C4-2B (cell line): Measurements from ENCODE around the gene PCDHGB1.

ENCODE experiments used
- ZFX ChIP-seq: fragments of 450-650 bp; IDR thresholded peaks from 2 replicates; pipeline ENCODE4 v1.6.1; 2017
- TF ChIP-seq, protein P1 (sequence below): fragments of 450-650 bp; conservative IDR thresholded peaks from 2 replicates; pipeline ENCODE4 v1.5.1; 2017; ENCODE audit warnings: mild to moderate bottlenecking

DNA sequence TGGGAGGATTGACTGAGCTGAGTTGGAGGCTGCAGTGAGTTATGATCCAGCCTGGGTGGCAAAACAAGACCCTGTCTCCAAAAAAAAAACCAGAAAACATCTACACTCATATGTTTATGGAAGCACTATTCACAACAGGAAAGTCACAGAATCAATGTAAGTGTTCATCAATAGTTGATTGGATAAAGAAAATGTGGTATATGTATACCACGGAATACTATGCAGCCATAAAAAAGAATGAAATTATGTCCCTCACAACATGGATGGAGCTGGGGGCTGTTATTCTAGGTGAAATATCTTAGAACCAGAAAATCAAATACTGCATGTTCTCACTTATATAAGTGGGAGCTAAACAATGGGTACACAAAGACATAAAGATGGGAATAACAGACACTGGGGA is 43.3 kb upstream of the PCDHGB1 start:
- TF ChIP-seq, protein P1, sequence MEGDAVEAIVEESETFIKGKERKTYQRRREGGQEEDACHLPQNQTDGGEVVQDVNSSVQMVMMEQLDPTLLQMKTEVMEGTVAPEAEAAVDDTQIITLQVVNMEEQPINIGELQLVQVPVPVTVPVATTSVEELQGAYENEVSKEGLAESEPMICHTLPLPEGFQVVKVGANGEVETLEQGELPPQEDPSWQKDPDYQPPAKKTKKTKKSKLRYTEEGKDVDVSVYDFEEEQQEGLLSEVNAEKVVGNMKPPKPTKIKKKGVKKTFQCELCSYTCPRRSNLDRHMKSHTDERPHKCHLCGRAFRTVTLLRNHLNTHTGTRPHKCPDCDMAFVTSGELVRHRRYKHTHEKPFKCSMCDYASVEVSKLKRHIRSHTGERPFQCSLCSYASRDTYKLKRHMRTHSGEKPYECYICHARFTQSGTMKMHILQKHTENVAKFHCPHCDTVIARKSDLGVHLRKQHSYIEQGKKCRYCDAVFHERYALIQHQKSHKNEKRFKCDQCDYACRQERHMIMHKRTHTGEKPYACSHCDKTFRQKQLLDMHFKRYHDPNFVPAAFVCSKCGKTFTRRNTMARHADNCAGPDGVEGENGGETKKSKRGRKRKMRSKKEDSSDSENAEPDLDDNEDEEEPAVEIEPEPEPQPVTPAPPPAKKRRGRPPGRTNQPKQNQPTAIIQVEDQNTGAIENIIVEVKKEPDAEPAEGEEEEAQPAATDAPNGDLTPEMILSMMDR: no peak
- no peak for TF ChIP-seq ZFX
